Stimulated activated memory B cell treated with anti-CD40 and anti-IgM and Interleukin-4, amounts not matched to agents 10 μg/mL and 1 μg/mL and 100 μg/mL, for 72 hours (primary cell): ENCODE results near the gene ZPBP2.
A peak's percentile ranks its signal among the peaks of the same experiment; 100 is the strongest.

Source experiments
- ATAC-seq: fragments of 150-1000 bp; cut with Tn5 transposase; 2 replicates; pipeline ENCODE4 v1.10.0; 2021
- H3K27ac Mint-ChIP-seq: one replicate; pipeline ENCODE4 v1.8.0; 2022; ENCODE audit warnings: mild to moderate bottlenecking, mixed read lengths
- H3K27me3 Mint-ChIP-seq: one replicate; pipeline ENCODE4 v1.8.0; 2022; ENCODE audit warnings: mixed read lengths
- H3K36me3 Mint-ChIP-seq: one replicate; pipeline ENCODE4 v1.8.0; 2022; ENCODE audit warnings: mixed read lengths
- H3K4me1 Mint-ChIP-seq: one replicate; pipeline ENCODE4 v1.8.0; 2022; ENCODE audit warnings: mixed read lengths
- H3K4me3 Mint-ChIP-seq: one replicate; pipeline ENCODE4 v1.8.0; 2022; ENCODE audit warnings: mild to moderate bottlenecking, moderate library complexity, mixed read lengths
- H3K9me3 Mint-ChIP-seq: one replicate; pipeline ENCODE4 v1.8.0; 2022; ENCODE audit warnings: mixed read lengths

Gene ZPBP2, protein sequence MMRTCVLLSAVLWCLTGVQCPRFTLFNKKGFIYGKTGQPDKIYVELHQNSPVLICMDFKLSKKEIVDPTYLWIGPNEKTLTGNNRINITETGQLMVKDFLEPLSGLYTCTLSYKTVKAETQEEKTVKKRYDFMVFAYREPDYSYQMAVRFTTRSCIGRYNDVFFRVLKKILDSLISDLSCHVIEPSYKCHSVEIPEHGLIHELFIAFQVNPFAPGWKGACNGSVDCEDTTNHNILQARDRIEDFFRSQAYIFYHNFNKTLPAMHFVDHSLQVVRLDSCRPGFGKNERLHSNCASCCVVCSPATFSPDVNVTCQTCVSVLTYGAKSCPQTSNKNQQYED

GRCh38 chr17:39867880-39868553 lies at the start of gene ZPBP2:
Gene ZPBP2, plus strand, starts transcription at chr17:39868202. Its CDS starts 153 bp downstream, at chr17:39868355.
- Mint-ChIP-seq H3K36me3 (peaks cover 9% of the 10 kb centered on the region), H3K4me1 (peaks cover 60% of the 10 kb centered on the region), H3K4me3 (peak within 1 kb of the TSS; percentile 90), H3K9me3 (no peaks in the 10 kb centered on the region), H3K27me3 (no peaks in the 10 kb centered on the region), H3K27ac (peak within 1 kb of the TSS; percentile 99)
- peak; percentile 6 for ATAC-seq

GRCh38 chr17:39818358-39819000 lies 49.5 kb upstream of the ZPBP2 start:
- Mint-ChIP-seq H3K4me1 (peaks cover 63% of the 10 kb centered on the region), H3K36me3 (peaks cover 70% of the 10 kb centered on the region), H3K9me3 (peaks cover 6% of the 10 kb centered on the region), H3K27me3 (no peaks in the 10 kb centered on the region), H3K4me3 (peak overlapping the region; percentile 42), H3K27ac (peak overlapping the region; percentile 90)
- ATAC-seq, result no peak

GRCh38 chr17:39820541-39820940 lies 47.5 kb upstream of the ZPBP2 start:
- Mint-ChIP-seq H3K27ac (peak overlapping the region; percentile 90), H3K4me1 (peaks cover 47% of the 10 kb centered on the region), H3K4me3 (peak overlapping the region; percentile 35), H3K27me3 (no peaks in the 10 kb centered on the region), H3K9me3 (peaks cover 18% of the 10 kb centered on the region), H3K36me3 (peaks cover 70% of the 10 kb centered on the region)
- no peak for ATAC-seq

DNA sequence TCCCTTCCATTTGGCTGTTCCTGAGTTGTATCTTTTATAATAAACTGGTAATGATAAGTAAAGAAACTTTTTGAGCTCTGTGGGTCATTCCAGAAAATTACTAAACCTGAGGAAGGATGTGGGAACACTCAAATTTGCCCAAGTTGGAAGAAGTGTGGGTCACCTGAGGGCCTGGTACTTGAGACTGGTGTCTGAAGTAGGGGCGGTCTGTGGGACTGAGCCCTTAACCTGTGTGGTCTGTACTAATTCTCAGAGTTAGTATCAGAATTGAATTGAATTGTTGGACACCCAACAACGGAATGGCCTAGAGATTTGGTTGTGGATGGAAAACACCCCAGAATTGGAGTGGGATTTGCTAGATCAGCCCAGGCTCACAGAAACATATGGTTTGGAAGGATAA lies 47.0 kb upstream of the ZPBP2 start:
- no peak overlapping the region for H3K4me3 Mint-ChIP-seq
- H3K9me3 Mint-ChIP-seq, result peaks cover 18% of the 10 kb centered on the region
- no peaks in the 10 kb centered on the region for H3K27me3 Mint-ChIP-seq
- peaks cover 71% of the 10 kb centered on the region for H3K36me3 Mint-ChIP-seq
- peaks cover 45% of the 10 kb centered on the region for H3K4me1 Mint-ChIP-seq
- no peak for ATAC-seq
- peak overlapping the region; percentile 90 for H3K27ac Mint-ChIP-seq

GRCh38 chr17:39822051-39822451 lies 46.0 kb upstream of the ZPBP2 start:
- Mint-ChIP-seq H3K4me1 (peaks cover 45% of the 10 kb centered on the region), H3K27ac (peak overlapping the region; percentile 90), H3K36me3 (peaks cover 81% of the 10 kb centered on the region), H3K27me3 (no peaks in the 10 kb centered on the region), H3K4me3 (peak overlapping the region; percentile 12), H3K9me3 (peaks cover 18% of the 10 kb centered on the region)
- ATAC-seq, result peak; percentile 81

GRCh38 chr17:39823407-39824054 lies 44.5 kb upstream of the ZPBP2 start:
- ATAC-seq, result no peak
- Mint-ChIP-seq H3K27me3 (no peaks in the 10 kb centered on the region), H3K4me3 (no peak overlapping the region), H3K27ac (peak overlapping the region; percentile 90), H3K36me3 (peaks cover 92% of the 10 kb centered on the region), H3K4me1 (peaks cover 51% of the 10 kb centered on the region), H3K9me3 (peaks cover 18% of the 10 kb centered on the region)

DNA sequence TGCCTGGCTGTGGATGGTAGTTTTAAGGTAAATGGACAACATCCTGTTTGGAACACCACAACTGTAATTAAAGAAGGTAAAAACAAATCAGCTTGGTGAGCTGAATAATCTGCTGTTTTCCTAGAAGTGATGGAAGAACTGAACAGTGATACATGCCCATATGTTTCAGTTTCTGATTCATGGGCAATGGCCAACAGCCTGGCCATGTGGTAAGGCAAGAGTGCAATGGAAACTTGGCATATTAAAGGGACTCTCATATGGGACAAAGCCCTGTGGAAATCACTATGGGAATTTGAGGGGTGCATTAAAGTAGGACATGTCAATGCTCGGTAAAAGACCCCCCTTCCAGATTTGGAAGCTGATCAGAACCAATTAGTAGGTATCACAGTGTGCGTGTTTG lies 41.7 kb upstream of the ZPBP2 start:
- H3K27ac Mint-ChIP-seq, result peak overlapping the region; percentile 32
- peaks cover 32% of the 10 kb centered on the region for H3K4me1 Mint-ChIP-seq
- no peak for ATAC-seq
- no peaks in the 10 kb centered on the region for H3K27me3 Mint-ChIP-seq
- peaks cover 93% of the 10 kb centered on the region for H3K36me3 Mint-ChIP-seq
- H3K9me3 Mint-ChIP-seq, result peaks cover 18% of the 10 kb centered on the region
- H3K4me3 Mint-ChIP-seq, result no peak overlapping the region

DNA sequence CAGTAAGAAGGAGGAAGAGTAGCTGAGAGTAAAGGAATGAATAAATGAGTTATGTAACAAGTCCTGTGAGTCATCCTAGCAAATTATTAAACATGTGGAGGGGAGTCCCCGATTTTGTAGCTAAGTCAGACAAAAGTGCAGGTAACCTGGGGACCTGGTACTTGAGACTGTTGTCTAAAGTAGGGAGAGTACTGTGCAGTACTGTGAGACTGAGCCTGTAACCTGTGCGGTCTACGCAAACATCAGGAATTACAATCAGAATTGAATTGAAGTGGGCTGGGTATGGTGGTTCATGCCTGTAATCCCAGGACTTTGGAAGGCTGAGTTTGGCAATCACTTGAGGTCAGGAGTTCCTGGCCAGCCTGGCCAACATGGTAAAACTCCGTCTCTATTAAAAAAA lies 39.6 kb upstream of the ZPBP2 start:
- no peak overlapping the region for H3K4me3 Mint-ChIP-seq
- peaks cover 93% of the 10 kb centered on the region for H3K36me3 Mint-ChIP-seq

DNA sequence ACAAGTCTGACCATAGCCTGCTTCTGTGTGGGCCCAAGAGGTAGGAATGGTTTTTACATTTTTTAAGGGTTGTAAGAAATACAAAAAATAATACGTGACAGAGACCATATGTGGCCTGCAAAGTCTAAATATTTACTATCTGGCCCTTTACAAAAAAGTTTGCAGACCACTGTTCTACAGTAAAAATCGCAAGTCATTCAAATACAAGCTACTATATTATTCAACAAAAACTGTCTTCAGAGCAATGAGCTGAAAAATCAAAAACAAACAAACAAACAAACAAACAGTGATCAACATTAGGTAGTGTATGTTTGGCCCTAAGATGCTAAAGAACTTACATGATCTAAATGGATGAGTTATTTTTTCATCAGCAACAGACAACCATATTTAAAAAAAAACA lies 36.4 kb upstream of the ZPBP2 start:
- Mint-ChIP-seq H3K4me3 (no peak overlapping the region), H3K36me3 (peaks cover 90% of the 10 kb centered on the region), H3K9me3 (peaks cover 2% of the 10 kb centered on the region), H3K27ac (no peak overlapping the region), H3K4me1 (peaks cover 50% of the 10 kb centered on the region), H3K27me3 (no peaks in the 10 kb centered on the region)
- no peak for ATAC-seq

More for the DNA sequence above, 39.6 kb upstream of the ZPBP2 start:
- Mint-ChIP-seq H3K27me3 (no peaks in the 10 kb centered on the region), H3K4me1 (peaks cover 25% of the 10 kb centered on the region), H3K27ac (peak overlapping the region; percentile 69), H3K9me3 (peaks cover 11% of the 10 kb centered on the region)
- no peak for ATAC-seq

DNA sequence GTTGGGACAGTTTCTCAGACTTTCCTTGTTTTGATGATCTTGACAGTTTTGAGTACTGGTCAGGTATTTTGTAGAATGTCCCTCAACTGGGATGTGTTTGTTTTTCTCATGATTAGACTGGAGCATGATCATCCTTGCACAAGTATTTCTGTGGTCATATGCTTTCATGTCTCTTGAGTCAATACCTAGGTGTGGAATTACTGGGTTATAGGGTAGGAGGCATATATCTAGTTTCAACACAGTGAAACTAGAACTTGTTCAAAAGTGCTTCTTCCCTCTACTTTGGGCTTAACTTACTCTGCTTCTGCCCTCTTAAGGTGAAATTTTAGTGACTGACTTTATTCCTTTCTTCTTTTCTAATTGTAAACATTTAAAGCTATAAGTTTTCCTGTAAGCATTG lies 34.0 kb upstream of the ZPBP2 start:
- Mint-ChIP-seq H3K27ac (peak overlapping the region; percentile 84), H3K36me3 (peaks cover 85% of the 10 kb centered on the region), H3K4me3 (no peak overlapping the region), H3K27me3 (no peaks in the 10 kb centered on the region), H3K4me1 (peaks cover 50% of the 10 kb centered on the region), H3K9me3 (peaks cover 10% of the 10 kb centered on the region)
- ATAC-seq, result no peak

DNA sequence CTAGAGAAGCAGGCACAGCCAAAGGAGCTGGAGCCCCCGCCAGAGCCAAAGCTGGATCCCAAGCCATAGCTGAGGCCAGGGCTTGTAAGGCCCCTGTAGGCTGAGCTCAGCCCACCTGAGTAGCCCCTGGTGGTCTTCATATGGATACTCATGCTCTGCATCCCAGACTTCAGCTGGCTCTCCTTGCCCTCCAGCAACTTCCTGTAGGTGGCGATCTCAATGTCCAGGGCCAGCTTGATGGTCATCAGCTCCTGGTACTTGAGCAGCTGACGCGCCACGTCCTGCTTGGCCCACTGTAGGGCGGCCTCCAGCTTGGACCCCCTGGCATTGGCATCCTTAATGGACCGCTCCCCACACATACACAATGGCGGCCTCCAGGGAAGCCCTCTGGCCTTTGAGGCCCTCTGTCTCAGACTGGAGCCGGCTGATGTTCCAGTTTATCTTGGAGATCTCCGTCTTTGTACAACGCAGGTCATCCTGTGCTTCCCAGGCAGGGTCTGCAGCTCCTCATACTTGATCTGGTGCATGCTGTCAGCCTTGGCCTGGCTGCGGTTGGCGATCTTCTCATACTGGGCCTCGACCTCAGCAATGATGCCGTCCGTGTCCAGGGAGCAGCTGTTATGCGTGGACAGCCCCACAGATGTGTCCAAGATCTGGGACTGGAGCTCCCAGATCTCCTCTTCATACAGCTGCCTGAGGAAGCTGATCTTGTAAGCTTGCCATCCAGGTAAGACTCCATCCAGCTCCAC lies 32.8 kb upstream of the ZPBP2 start:
- H3K4me3 Mint-ChIP-seq, result no peak overlapping the region
- H3K27me3 Mint-ChIP-seq, result no peaks in the 10 kb centered on the region
- no peak for ATAC-seq
- H3K36me3 Mint-ChIP-seq, result peaks cover 88% of the 10 kb centered on the region
- peak overlapping the region; percentile 84 for H3K27ac Mint-ChIP-seq
- H3K4me1 Mint-ChIP-seq, result peaks cover 54% of the 10 kb centered on the region
- peaks cover 10% of the 10 kb centered on the region for H3K9me3 Mint-ChIP-seq

GRCh38 chr17:39836117-39836516 lies 31.9 kb upstream of the ZPBP2 start:
- H3K4me3 Mint-ChIP-seq, result no peak overlapping the region
- no peaks in the 10 kb centered on the region for H3K27me3 Mint-ChIP-seq
- no peak for ATAC-seq
- H3K4me1 Mint-ChIP-seq, result peaks cover 62% of the 10 kb centered on the region
- peaks cover 88% of the 10 kb centered on the region for H3K36me3 Mint-ChIP-seq
- H3K27ac Mint-ChIP-seq, result peak overlapping the region; percentile 65
- peaks cover 10% of the 10 kb centered on the region for H3K9me3 Mint-ChIP-seq

DNA sequence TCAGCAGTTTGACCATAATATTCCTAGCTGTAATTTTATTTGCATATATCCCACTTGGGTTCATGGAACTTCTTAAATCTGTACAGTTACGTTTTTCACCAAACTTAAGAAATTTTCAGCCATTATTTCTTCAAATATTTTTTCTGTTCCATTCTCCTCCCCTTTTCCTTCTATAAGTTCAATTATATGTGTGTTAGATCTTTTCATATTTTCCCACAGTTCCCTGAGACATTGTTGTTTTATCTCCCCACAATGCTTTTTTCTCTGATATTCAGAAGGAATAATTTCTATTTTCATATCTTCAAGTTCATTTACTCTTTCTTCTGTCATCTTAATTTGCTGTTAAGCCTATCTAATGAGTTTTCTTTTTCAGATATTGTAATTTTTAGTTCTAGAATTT lies 29.9 kb upstream of the ZPBP2 start:
- Mint-ChIP-seq H3K4me1 (peaks cover 69% of the 10 kb centered on the region), H3K27me3 (no peaks in the 10 kb centered on the region), H3K36me3 (peaks cover 75% of the 10 kb centered on the region), H3K4me3 (no peak overlapping the region), H3K27ac (peak overlapping the region; percentile 70), H3K9me3 (peaks cover 10% of the 10 kb centered on the region)
- ATAC-seq, result no peak

GRCh38 chr17:39838784-39839183 lies 29.2 kb upstream of the ZPBP2 start:
- peaks cover 68% of the 10 kb centered on the region for H3K36me3 Mint-ChIP-seq
- no peak for ATAC-seq
- H3K4me1 Mint-ChIP-seq, result peaks cover 70% of the 10 kb centered on the region
- H3K4me3 Mint-ChIP-seq, result no peak overlapping the region
- no peaks in the 10 kb centered on the region for H3K27me3 Mint-ChIP-seq
- H3K27ac Mint-ChIP-seq, result peak overlapping the region; percentile 70
- peaks cover 10% of the 10 kb centered on the region for H3K9me3 Mint-ChIP-seq
